PC-3 (cell line): ENCODE data around the gene TLE5. TPM values are rescaled to one million over a fixed set of nuclear protein-coding genes. Genes with fewer than 3 reads are reported as not detected.

ENCODE experiments used
- ATAC-seq: fragments of 200-7000 bp; cut with Tn5 transposase; 2 replicates; pipeline ENCODE4 v1.9.1; 2020; ENCODE audit warnings: mild to moderate bottlenecking, moderate library complexity
- BruUV-seq: library from RNA; stranded (reverse); fragments of 400-500 nt; replicated peaks from 2 replicates; lab custom pipeline; 2021; lab: Mats Ljungman, UMichigan
- CTCF ChIA-PET: fragments of 300-600 bp; sonication (Branson Sonifier 250); formaldehyde crosslinking; loops from one replicate; lab custom pipeline; 2022; ENCODE audit warnings: antibody characterized with exemption; lab: Charles Lee
- POLR2A ChIA-PET: fragments of 300-600 bp; sonication (Branson Sonifier 250); formaldehyde crosslinking; loops from one replicate; lab custom pipeline; 2022; ENCODE audit warnings: antibody characterized with exemption; ENCODE audit not compliant: unreplicated experiment; lab: Charles Lee
- DNase-seq: peaks from one replicate; pipeline ENCODE4 v3.0.0-alpha.2; 2015
- H2AFZ ChIP-seq: fragments of 300-600 bp; sonication (generic); 2 replicates; pipeline ENCODE4 v1.6.0; 2016; ENCODE audit warnings: antibody characterized with exemption, low read length
- H3F3A ChIP-seq: fragments of 300-600 bp; sonication (generic); one replicate; pipeline ENCODE4 v1.6.0; 2017; ENCODE audit warnings: antibody characterized with exemption, low read length, control low read depth, mild to moderate bottlenecking; ENCODE audit not compliant: unreplicated experiment
- H3K27ac ChIP-seq: fragments of 300-600 bp; sonication (generic); 2 replicates; pipeline ENCODE4 v1.5.1; 2016; ENCODE audit warnings: mild to moderate bottlenecking, low read length
- H3K27me3 ChIP-seq: fragments of 300-600 bp; sonication (generic); 2 replicates; pipeline ENCODE4 v1.6.1; 2016; ENCODE audit warnings: low read length, mixed read lengths
- H3K36me3 ChIP-seq: fragments of 300-600 bp; sonication (generic); 2 replicates; pipeline ENCODE4 v1.6.1; 2016; ENCODE audit warnings: low read depth, mixed run types, low read length, mixed read lengths
- H3K4me1 ChIP-seq: fragments of 300-600 bp; sonication (generic); 2 replicates; pipeline ENCODE4 v1.5.1; 2016; ENCODE audit warnings: low read length; ENCODE audit not compliant: insufficient read depth
- H3K4me2 ChIP-seq: fragments of 300-600 bp; sonication (generic); 2 replicates; pipeline ENCODE4 v1.6.0; 2016; ENCODE audit warnings: low read length
- H3K4me3 ChIP-seq: fragments of 300-600 bp; sonication (generic); 2 replicates; pipeline ENCODE4 v1.5.1; 2016; ENCODE audit warnings: mild to moderate bottlenecking, low read length, mixed read lengths
- H3K79me2 ChIP-seq: fragments of 300-600 bp; sonication (generic); 2 replicates; pipeline ENCODE4 v1.6.1; 2017; ENCODE audit warnings: low read length, mixed read lengths
- H3K9ac ChIP-seq: fragments of 300-600 bp; sonication (generic); 2 replicates; pipeline ENCODE4 v1.6.0; 2016; ENCODE audit warnings: mild to moderate bottlenecking, low read length
- H3K9me2 ChIP-seq: fragments of 300-600 bp; sonication (generic); replicated peaks from 2 replicates; pipeline ENCODE4 v1.6.1; 2016; ENCODE audit warnings: mixed run types, low read length, mixed read lengths
- H3K9me3 ChIP-seq: fragments of 300-600 bp; sonication (generic); 2 replicates; pipeline ENCODE4 v1.6.1; 2016; ENCODE audit warnings: low read length, mixed read lengths
- H4K20me1 ChIP-seq: fragments of 300-600 bp; sonication (generic); 2 replicates; pipeline ENCODE4 v1.6.1; 2016; ENCODE audit warnings: low read length, mixed read lengths
- CTCF ChIP-seq: fragments of 300-600 bp; sonication (generic); conservative IDR thresholded peaks from 2 replicates; pipeline ENCODE4 v1.5.1; 2017; ENCODE audit warnings: antibody characterized with exemption, low read depth, mild to moderate bottlenecking, low read length
- EZH2 ChIP-seq: fragments of 300-600 bp; sonication (generic); IDR thresholded peaks from one replicate; pipeline ENCODE4 v1.6.1; 2017; ENCODE audit warnings: antibody characterized with exemption, mild to moderate bottlenecking, low read length; ENCODE audit not compliant: unreplicated experiment
- EZH2phosphoT487 ChIP-seq: fragments of 300-600 bp; sonication (generic); IDR thresholded peaks from 2 replicates; pipeline ENCODE4 v1.6.1; 2018; ENCODE audit warnings: mild to moderate bottlenecking, antibody characterized with exemption, low read length, borderline replicate concordance
- intact Hi-C: fragments of 100-400 bp; cut with micrococcal nuclease; formaldehyde crosslinking; loops from 2 replicates; pipeline ENCODE4 v1.9.0; 2023
- total RNA-seq: library from RNA; depleted of rRNA; stranded (reverse); fragments of >200 nt; gene quantifications from 2 replicates; pipeline ENCODE4 v1.2.3, GENCODE V29; 2014

Gene TLE5
- total RNA-seq, 1 experiment from 2014 or later = 351 TPM

- H3K27me3 ChIP-seq = no peaks in the 10 kb centered on the region
- H3K36me3 ChIP-seq = no peaks in the 10 kb centered on the region
- H3K4me3 ChIP-seq = no peak overlapping the region; the same call in 1 of the 2 replicates
- intact Hi-C loops = no loop called here
- H3K9me2 ChIP-seq = no peaks in the 10 kb centered on the region
- CTCF ChIA-PET = interaction anchor here (0.6 kb wide), 1 partner anchor 65 kb away, joined by 3 read pairs; no protein-coding TSS in a partner anchor
- no peak overlapping the region for H3K27ac ChIP-seq
- no peaks in the 10 kb centered on the region for H3K4me1 ChIP-seq
- DNase-seq = no peak
- H3K79me2 ChIP-seq = no peaks in the 10 kb centered on the region
- 0 out of 2 replicates have a peak, but pooled peaks have one; percentile 11 for ATAC-seq
- H3F3A ChIP-seq = no peaks in the 10 kb centered on the region
- no peak overlapping the region for H2AFZ ChIP-seq
- no TSS peak for BruUV-seq
- TF ChIP-seq EZH2 = no peak
- no peak overlapping the region for H3K4me2 ChIP-seq
- POLR2A ChIA-PET = no interaction called here
- no peaks in the 10 kb centered on the region for H3K9me3 ChIP-seq
- H4K20me1 ChIP-seq = no peaks in the 10 kb centered on the region
- H3K9ac ChIP-seq = no peak overlapping the region
Measured at GRCh38 chr19:3027981-3028304, 34.4 kb downstream of the TLE5 start.

GRCh38 chr19:3027292-3027691, 35.0 kb downstream of the TLE5 start:
- no peaks in the 10 kb centered on the region for H3K36me3 ChIP-seq
- no peak overlapping the region for H2AFZ ChIP-seq
- POLR2A ChIA-PET = no interaction called here
- H3F3A ChIP-seq = no peaks in the 10 kb centered on the region
- no peaks in the 10 kb centered on the region for H3K9me2 ChIP-seq
- CTCF ChIA-PET = no interaction called here
- no peaks in the 10 kb centered on the region for H4K20me1 ChIP-seq
- intact Hi-C loops = no loop called here
- no peak overlapping the region for H3K9ac ChIP-seq
- no peaks in the 10 kb centered on the region for H3K9me3 ChIP-seq
- no peak overlapping the region for H3K4me2 ChIP-seq
- H3K4me3 ChIP-seq = no peak overlapping the region
- DNase-seq (no peak), ATAC-seq (no peak)
- BruUV-seq = no TSS peak
- H3K27ac ChIP-seq = no peak overlapping the region
- H3K79me2 ChIP-seq = no peaks in the 10 kb centered on the region
- no peaks in the 10 kb centered on the region for H3K4me1 ChIP-seq
- H3K27me3 ChIP-seq = no peaks in the 10 kb centered on the region
- TF ChIP-seq EZH2 = no peak
- TF ChIP-seq CTCF = no peak
- TF ChIP-seq EZH2phosphoT487 = no peak

GRCh38 chr19:3026768-3027167, 35.5 kb downstream of the TLE5 start:
- ChIA-PET POLR2A (no interaction called here), CTCF (no interaction called here)
- H3K4me1 ChIP-seq = no peaks in the 10 kb centered on the region
- no peaks in the 10 kb centered on the region for H3K79me2 ChIP-seq
- no peak overlapping the region for H3K4me3 ChIP-seq
- BruUV-seq = no TSS peak
- no peaks in the 10 kb centered on the region for H4K20me1 ChIP-seq
- ATAC-seq = no peak
- DNase-seq = no peak
- H3K9me3 ChIP-seq = no peaks in the 10 kb centered on the region
- no peak overlapping the region for H3K27ac ChIP-seq
- H2AFZ ChIP-seq = no peak overlapping the region
- no peak overlapping the region for H3K4me2 ChIP-seq
- H3F3A ChIP-seq = no peaks in the 10 kb centered on the region
- H3K9me2 ChIP-seq = no peaks in the 10 kb centered on the region
- no peak for TF ChIP-seq EZH2
- intact Hi-C loops = no loop called here
- H3K36me3 ChIP-seq = no peaks in the 10 kb centered on the region
- H3K9ac ChIP-seq = no peak overlapping the region
- H3K27me3 ChIP-seq = no peaks in the 10 kb centered on the region

- Histone ChIP-seq H3K4me3 (no peak overlapping the region), H3K79me2 (no peaks in the 10 kb centered on the region), H3K4me2 (no peak overlapping the region), H3F3A (no peaks in the 10 kb centered on the region), H3K27ac (no peak overlapping the region), H3K4me1 (no peaks in the 10 kb centered on the region), H3K9me2 (no peaks in the 10 kb centered on the region), H3K9me3 (no peaks in the 10 kb centered on the region), H3K36me3 (no peaks in the 10 kb centered on the region), H2AFZ (no peak overlapping the region), H3K27me3 (no peaks in the 10 kb centered on the region), H3K9ac (no peak overlapping the region), H4K20me1 (no peaks in the 10 kb centered on the region)
- intact Hi-C loops = no loop called here
- ATAC-seq (no peak), DNase-seq (no peak)
- CTCF ChIA-PET = no interaction called here
- TF ChIP-seq CTCF (no peak), EZH2phosphoT487 (no peak), EZH2 (no peak)
- BruUV-seq = no TSS peak
- POLR2A ChIA-PET = no interaction called here
Measured at GRCh38 chr19:3025549-3025886, 36.8 kb downstream of the TLE5 start.
